GM12878 (cell line): Measurements from ENCODE around the gene RPL13A. TPM values are rescaled to one million over a fixed set of nuclear protein-coding genes. Genes with fewer than 3 reads are reported as not detected.

Experiments
- E2F8 ChIP-seq: fragments of 450-650 bp; IDR thresholded peaks from 2 replicates; pipeline ENCODE4 v1.6.1; 2018; ENCODE audit warnings: mild to moderate bottlenecking, low read depth, moderate library complexity; ENCODE audit not compliant: partially characterized antibody
- HSF1 ChIP-seq: fragments of 150-350 bp; IDR thresholded peaks from 2 replicates; pipeline ENCODE4 v1.6.1; 2014; ENCODE audit warnings: mild to moderate bottlenecking, low read depth, low read length
- KLF5 ChIP-seq: fragments of 450-650 bp; IDR thresholded peaks from 2 replicates; pipeline ENCODE4 v1.6.1; 2014; ENCODE audit warnings: mild to moderate bottlenecking; ENCODE audit not compliant: partially characterized antibody
- MTA2 ChIP-seq: fragments of 450-650 bp; IDR thresholded peaks from 2 replicates; pipeline ENCODE4 v1.6.1; 2016; ENCODE audit warnings: low read depth, mild to moderate bottlenecking, moderate library complexity
- MTA3 ChIP-seq: IDR thresholded peaks from 2 replicates; pipeline ENCODE4 v1.6.1; 2012; ENCODE audit warnings: low read length, inconsistent platforms, borderline replicate concordance
- NFYA ChIP-seq: IDR thresholded peaks from 2 replicates; pipeline ENCODE4 v1.6.1; 2011; ENCODE audit warnings: low read depth, mild to moderate bottlenecking, low read length, improper control_type of control experiment, borderline replicate concordance
- NFYB ChIP-seq: IDR thresholded peaks from 2 replicates; pipeline ENCODE4 v1.6.1; 2011; ENCODE audit warnings: low read depth, mild to moderate bottlenecking, low read length, improper control_type of control experiment, moderate library complexity; ENCODE audit not compliant: insufficient read depth
- NKRF ChIP-seq: fragments of 450-650 bp; conservative IDR thresholded peaks from 2 replicates; pipeline ENCODE4 v1.6.1; 2017; ENCODE audit warnings: mild to moderate bottlenecking, moderate library complexity
- PAX5 ChIP-seq: IDR thresholded peaks from 2 replicates; pipeline ENCODE4 v1.6.1; 2011; ENCODE audit warnings: low read depth, low read length, borderline replicate concordance
- PAX8 ChIP-seq: fragments of 450-650 bp; IDR thresholded peaks from 2 replicates; pipeline ENCODE4 v1.6.1; 2017; ENCODE audit warnings: mild to moderate bottlenecking, moderate library complexity
- POLR2AphosphoS5 ChIP-seq: IDR thresholded peaks from 2 replicates; pipeline ENCODE4 v1.6.1; 2011; ENCODE audit warnings: mild to moderate bottlenecking, low read length, inconsistent platforms
- SREBF2 ChIP-seq: IDR thresholded peaks from 2 replicates; pipeline ENCODE4 v1.6.1; 2012; ENCODE audit warnings: mild to moderate bottlenecking, low read length
- SUPT20H ChIP-seq: IDR thresholded peaks from 2 replicates; pipeline ENCODE4 v1.6.1; 2011; ENCODE audit warnings: low read depth, mild to moderate bottlenecking, low read length, moderate library complexity, borderline replicate concordance; ENCODE audit not compliant: control insufficient read depth
- WRNIP1 ChIP-seq: IDR thresholded peaks from 2 replicates; pipeline ENCODE4 v1.6.1; 2011; ENCODE audit warnings: low read depth, low read length, improper control_type of control experiment, borderline replicate concordance
- polyA plus RNA-seq, 11 experiments: library from polyadenylated mRNA; depleted of rRNA in 4 of 11; unstranded in 6 of 11; stranded (reverse) in 5 of 11; fragments of >200 nt; fragmentation: Nextera tagmentation in 4 of 11; fragmentation: Illumina TruSeq in 1 of 11; extraction: Ambion mirVana in 4 of 11; extraction: Trizol in 1 of 11; gene quantifications; 1 replicate in 1 of 11; 2 replicates in 10 of 11; pipeline versions ENCODE4 v1.2.1 to v1.2.3, GENCODE V29; 2011 to 2016; ENCODE audit warnings: inconsistent platforms in 2 of 11, missing spikeins in 2 of 11, low read depth in 1 of 11
- total RNA-seq, 4 experiments: library from RNA; depleted of rRNA in 3 of 4; stranded (reverse); fragments of >200 nt in 3 of 4; fragmentation: Illumina TruSeq in 1 of 4; extraction: Trizol in 1 of 4; gene quantifications; 2 replicates each; pipeline versions ENCODE4 v1.2.1 to v1.2.3, GENCODE V29; 2013 to 2021
- TF ChIP-seq, protein P1 (sequence below): fragments of 450-650 bp; formaldehyde crosslinking; IDR thresholded peaks from 2 replicates; pipeline ENCODE4 v1.5.0; 2022; ENCODE audit warnings: mild to moderate bottlenecking, missing genetic modification characterization
- TF ChIP-seq, protein P2 (sequence below): fragments of 450-650 bp; formaldehyde crosslinking; IDR thresholded peaks from 2 replicates; pipeline ENCODE4 v1.4.0; 2022; ENCODE audit warnings: mild to moderate bottlenecking, moderate library complexity

RPL13A gene
- total and polyA plus RNA-seq, 10 of the 15 experiments (the other 5 are each of a cell fraction or from before 2014, with no cell fraction given): 1,426 to 8,961 (median 4,266) TPM

DNA sequence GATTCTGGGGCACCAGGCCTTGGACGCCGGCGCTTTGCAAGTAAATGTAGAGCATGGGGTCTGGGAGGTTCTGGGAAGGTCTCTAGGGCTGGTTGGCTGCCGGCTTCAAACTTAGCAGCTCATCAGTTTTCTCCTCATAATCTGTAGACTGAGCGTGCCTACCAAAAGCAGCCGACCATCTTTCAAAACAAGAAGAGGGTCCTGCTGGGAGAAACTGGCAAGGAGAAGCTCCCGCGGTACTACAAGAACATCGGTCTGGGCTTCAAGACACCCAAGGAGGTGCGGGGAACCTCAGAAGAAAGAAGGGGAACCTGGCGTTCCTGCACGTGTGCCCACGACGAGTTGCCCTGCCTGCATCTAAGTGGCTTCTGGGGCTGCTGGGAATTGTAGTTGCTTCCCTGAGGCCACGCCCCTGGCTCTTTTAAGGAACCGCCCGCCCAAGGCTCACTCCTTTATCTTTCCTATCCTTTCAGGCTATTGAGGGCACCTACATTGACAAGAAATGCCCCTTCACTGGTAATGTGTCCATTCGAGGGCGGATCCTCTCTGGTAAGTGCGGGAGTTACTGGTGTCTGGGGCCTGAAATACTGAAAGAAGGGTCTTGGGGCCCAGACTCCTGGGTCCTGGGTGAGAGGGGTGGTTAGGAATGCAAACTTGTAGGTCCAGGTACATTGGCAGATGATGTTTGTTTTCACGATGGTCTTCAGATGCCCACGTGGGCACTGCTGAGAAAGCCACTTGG lies 9.8 kb downstream of the RPL13A start (continued):
- TF ChIP-seq SREBF2 (no peak), SUPT20H (no peak), NFYA (no peak), MTA3 (no peak), POLR2AphosphoS5 (no peak), MTA2 (no peak), NKRF (peak; percentile 67; the same call in 1 of the 2 replicates), KLF5 (no peak), HSF1 (no peak), WRNIP1 (0 out of 2 replicates have a peak, but pooled peaks have one; percentile 1), NFYB (no peak), PAX5 (no peak), PAX8 (no peak), E2F8 (no peak)
- TF ChIP-seq, protein P1, sequence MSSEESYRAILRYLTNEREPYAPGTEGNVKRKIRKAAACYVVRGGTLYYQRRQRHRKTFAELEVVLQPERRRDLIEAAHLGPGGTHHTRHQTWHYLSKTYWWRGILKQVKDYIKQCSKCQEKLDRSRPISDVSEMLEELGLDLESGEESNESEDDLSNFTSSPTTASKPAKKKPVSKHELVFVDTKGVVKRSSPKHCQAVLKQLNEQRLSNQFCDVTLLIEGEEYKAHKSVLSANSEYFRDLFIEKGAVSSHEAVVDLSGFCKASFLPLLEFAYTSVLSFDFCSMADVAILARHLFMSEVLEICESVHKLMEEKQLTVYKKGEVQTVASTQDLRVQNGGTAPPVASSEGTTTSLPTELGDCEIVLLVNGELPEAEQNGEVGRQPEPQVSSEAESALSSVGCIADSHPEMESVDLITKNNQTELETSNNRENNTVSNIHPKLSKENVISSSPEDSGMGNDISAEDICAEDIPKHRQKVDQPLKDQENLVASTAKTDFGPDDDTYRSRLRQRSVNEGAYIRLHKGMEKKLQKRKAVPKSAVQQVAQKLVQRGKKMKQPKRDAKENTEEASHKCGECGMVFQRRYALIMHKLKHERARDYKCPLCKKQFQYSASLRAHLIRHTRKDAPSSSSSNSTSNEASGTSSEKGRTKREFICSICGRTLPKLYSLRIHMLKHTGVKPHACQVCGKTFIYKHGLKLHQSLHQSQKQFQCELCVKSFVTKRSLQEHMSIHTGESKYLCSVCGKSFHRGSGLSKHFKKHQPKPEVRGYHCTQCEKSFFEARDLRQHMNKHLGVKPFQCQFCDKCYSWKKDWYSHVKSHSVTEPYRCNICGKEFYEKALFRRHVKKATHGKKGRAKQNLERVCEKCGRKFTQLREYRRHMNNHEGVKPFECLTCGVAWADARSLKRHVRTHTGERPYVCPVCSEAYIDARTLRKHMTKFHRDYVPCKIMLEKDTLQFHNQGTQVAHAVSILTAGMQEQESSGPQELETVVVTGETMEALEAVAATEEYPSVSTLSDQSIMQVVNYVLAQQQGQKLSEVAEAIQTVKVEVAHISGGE (CRISPR knock-in tag): no peak
- TF ChIP-seq, protein P2, sequence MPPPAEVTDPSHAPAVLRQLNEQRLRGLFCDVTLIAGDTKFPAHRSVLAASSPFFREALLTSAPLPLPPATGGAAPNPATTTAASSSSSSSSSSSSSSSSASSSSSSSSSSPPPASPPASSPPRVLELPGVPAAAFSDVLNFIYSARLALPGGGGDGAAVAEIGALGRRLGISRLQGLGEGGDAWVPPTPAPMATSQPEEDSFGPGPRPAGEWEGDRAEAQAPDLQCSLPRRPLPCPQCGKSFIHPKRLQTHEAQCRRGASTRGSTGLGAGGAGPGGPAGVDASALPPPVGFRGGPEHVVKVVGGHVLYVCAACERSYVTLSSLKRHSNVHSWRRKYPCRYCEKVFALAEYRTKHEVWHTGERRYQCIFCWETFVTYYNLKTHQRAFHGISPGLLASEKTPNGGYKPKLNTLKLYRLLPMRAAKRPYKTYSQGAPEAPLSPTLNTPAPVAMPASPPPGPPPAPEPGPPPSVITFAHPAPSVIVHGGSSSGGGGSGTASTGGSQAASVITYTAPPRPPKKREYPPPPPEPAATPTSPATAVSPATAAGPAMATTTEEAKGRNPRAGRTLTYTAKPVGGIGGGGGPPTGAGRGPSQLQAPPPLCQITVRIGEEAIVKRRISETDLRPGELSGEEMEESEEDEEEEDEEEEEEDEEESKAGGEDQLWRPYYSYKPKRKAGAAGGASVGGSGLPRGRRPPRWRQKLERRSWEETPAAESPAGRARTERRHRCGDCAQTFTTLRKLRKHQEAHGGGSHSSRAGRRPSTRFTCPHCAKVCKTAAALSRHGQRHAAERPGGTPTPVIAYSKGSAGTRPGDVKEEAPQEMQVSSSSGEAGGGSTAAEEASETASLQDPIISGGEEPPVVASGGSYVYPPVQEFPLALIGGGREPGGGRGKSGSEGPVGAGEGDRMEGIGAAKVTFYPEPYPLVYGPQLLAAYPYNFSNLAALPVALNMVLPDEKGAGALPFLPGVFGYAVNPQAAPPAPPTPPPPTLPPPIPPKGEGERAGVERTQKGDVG (CRISPR knock-in tag): no peak
